AG04449 (cell line): ENCODE results near the gene FMN2.
"Not testable (repeated sequence)": the region's sequence is repeated elsewhere in the genome, so short reads cannot be mapped to it uniquely, and the experiment has no call there.

Experiments used
- CTCF ChIA-PET: fragments of 350-600 bp; formaldehyde crosslinking; extraction: SDS; loops from one replicate; lab custom pipeline; 2021; ENCODE audit warnings: antibody characterized with exemption; lab: Yijun Ruan, JAX
- POLR2A ChIA-PET: fragments of 400-600, 350-600 bp; formaldehyde crosslinking; extraction: SDS; loops from one replicate; lab custom pipeline; 2020; ENCODE audit warnings: antibody characterized with exemption, inconsistent platforms; lab: Yijun Ruan, JAX
- DNase-seq: peaks from one replicate; pipeline ENCODE4 v3.0.0-alpha.2; 2010; ENCODE audit warnings: low read depth, low spot score
- H3K4me3 ChIP-seq: 2 replicates; pipeline ENCODE4 v1.5.1; 2011; ENCODE audit warnings: low read depth, mild to moderate bottlenecking, control low read depth, low read length
- CTCF ChIP-seq: IDR thresholded peaks from one replicate; pipeline ENCODE4 v1.5.1; 2011; ENCODE audit warnings: mild to moderate bottlenecking, moderate library complexity, low read length, control low read depth, inconsistent platforms; ENCODE audit not compliant: insufficient read depth; ENCODE audit errors: missing control alignments

FMN2 gene

GRCh38 chr1:240174734-240175133 lies 83.1 kb downstream of the FMN2 start:
- H3K4me3 ChIP-seq = no peak overlapping the region
- ChIA-PET CTCF (interaction anchor here (0.7 to 14.0 kb wide), 5 partner anchors 14 to 169 kb away, joined by 3 to 146 read pairs (median 7); no protein-coding TSS in a partner anchor), POLR2A (no interaction called here)
- DNase-seq = no peak
- no peak for TF ChIP-seq CTCF

- CTCF ChIA-PET = interaction anchor here (1.1 to 3.3 kb wide), 3 partner anchors 9 to 151 kb away, joined by 4 to 14 read pairs (median 5); no protein-coding TSS in a partner anchor
Observed at GRCh38 chr1:240178366-240178765, 86.7 kb downstream of the FMN2 start.

GRCh38 chr1:240184682-240185081 lies 93.0 kb downstream of the FMN2 start:
- POLR2A ChIA-PET, DNase-seq, H3K4me3 ChIP-seq: not testable (repeated sequence)
- CTCF ChIA-PET = interaction anchor here (1.1 to 2.4 kb wide), 4 partner anchors 35 to 507 kb away, joined by 3 to 11 read pairs (median 8); no protein-coding TSS in a partner anchor

More at GRCh38 chr1:240178366-240178765, 86.7 kb downstream of the FMN2 start:
- no peak overlapping the region for H3K4me3 ChIP-seq
- no peak for TF ChIP-seq CTCF
- POLR2A ChIA-PET = no interaction called here
- no peak for DNase-seq

- POLR2A ChIA-PET = no interaction called here
- DNase-seq = no peak
- no peak for TF ChIP-seq CTCF
- CTCF ChIA-PET = interaction anchor here (1.2 to 4.7 kb wide), 21 partner anchors 9 to 503 kb away, joined by 3 to 85 read pairs (median 7); no protein-coding TSS in a partner anchor
- no peak overlapping the region for H3K4me3 ChIP-seq
Observed at GRCh38 chr1:240188139-240188538, 96.5 kb downstream of the FMN2 start.

GRCh38 chr1:240189386-240189989 lies 97.8 kb downstream of the FMN2 start:
- peak; percentile 63 for TF ChIP-seq CTCF
- ChIA-PET POLR2A (no interaction called here), CTCF (interaction anchor here (0.6 to 4.7 kb wide), 54 partner anchors 9 to 542 kb away, joined by 3 to 85 read pairs (median 4); partner anchors contain the start of gene GREM2)
- no peak overlapping the region for H3K4me3 ChIP-seq
- no peak for DNase-seq

- DNase-seq = peak; percentile 94
- POLR2A ChIA-PET = no interaction called here
- TF ChIP-seq CTCF = peak; percentile 39
- no peak overlapping the region for H3K4me3 ChIP-seq
- CTCF ChIA-PET = interaction anchor here (0.6 to 1.9 kb wide), 18 partner anchors 8 to 501 kb away, joined by 3 to 33 read pairs (median 3); no protein-coding TSS in a partner anchor
Observed at GRCh38 chr1:240190881-240191401, 99.3 kb downstream of the FMN2 start.
